Body of pancreas (tissue), 4 donors: ENCODE measurements around the gene RBMS1.

ENCODE experiments used
- CTCF ChIP-seq, 7 experiments: fragments of 450-650 bp in 4 of 7; fragments of 200-600 bp in 3 of 7; sonication (generic) in 3 of 7; IDR thresholded peaks; one replicate each; pipeline ENCODE4 v1.5.1; 2016 to 2019; ENCODE audit warnings: antibody characterized with exemption in 7 of 7
- POLR2A ChIP-seq, 3 donors: fragments of 450-650 bp; IDR thresholded peaks; one replicate each; pipeline ENCODE4 v1.6.1; 2016; ENCODE audit warnings: antibody characterized with exemption in 3 of 3, mild to moderate bottlenecking in 2 of 3

GRCh38 chr2:160420711-160421110, 72.9 kb downstream of the RBMS1 start:
- TF ChIP-seq CTCF (IDR thresholded peaks at IDR 0.05) (no peak), POLR2A (IDR thresholded peaks at IDR 0.05) (no peak)
